AG09319 (cell line): ENCODE data around the gene COL4A2.

Experiments
- DNase-seq: peaks from one replicate; pipeline ENCODE4 v3.0.0-alpha.2; 2010; ENCODE audit warnings: low read depth; ENCODE audit errors: extremely low read depth
- CTCF ChIP-seq: IDR thresholded peaks from 2 replicates; pipeline ENCODE4 v1.5.1; 2011; ENCODE audit warnings: low read depth, mild to moderate bottlenecking, inconsistent platforms, low read length, moderate library complexity

The COL4A2 gene

GRCh38 chr13:110360598-110360997, 53.5 kb downstream of the COL4A2 start:
- no peak for DNase-seq
- TF ChIP-seq CTCF = no peak

GRCh38 chr13:110361365-110361911, 54.4 kb downstream of the COL4A2 start:
- TF ChIP-seq CTCF = no peak
- peak; percentile 73 for DNase-seq

GRCh38 chr13:110363010-110363409, 55.9 kb downstream of the COL4A2 start:
- no peak for DNase-seq
- TF ChIP-seq CTCF = peak; percentile 6

GRCh38 chr13:110364081-110364480, 57.0 kb downstream of the COL4A2 start:
- no peak for DNase-seq
- no peak for TF ChIP-seq CTCF

- TF ChIP-seq CTCF = no peak
Measured at GRCh38 chr13:110365876-110366275, 58.8 kb downstream of the COL4A2 start.

GRCh38 chr13:110366733-110367132, 59.6 kb downstream of the COL4A2 start:
- TF ChIP-seq CTCF = no peak
- no peak for DNase-seq

More at GRCh38 chr13:110365876-110366275, 58.8 kb downstream of the COL4A2 start:
- no peak for DNase-seq

- DNase-seq = no peak
- no peak for TF ChIP-seq CTCF
Measured at GRCh38 chr13:110367620-110368019, 60.5 kb downstream of the COL4A2 start.
